Activated CD4-positive, alpha-beta T cell treated with anti-CD3 and anti-CD28 coated beads for 48 hours (primary cell): ENCODE measurements around the gene TEX261.

Source experiments
- DNase-seq: peaks from one replicate; pipeline ENCODE4 v3.0.0-alpha.2; 2020

The TEX261 gene

DNA sequence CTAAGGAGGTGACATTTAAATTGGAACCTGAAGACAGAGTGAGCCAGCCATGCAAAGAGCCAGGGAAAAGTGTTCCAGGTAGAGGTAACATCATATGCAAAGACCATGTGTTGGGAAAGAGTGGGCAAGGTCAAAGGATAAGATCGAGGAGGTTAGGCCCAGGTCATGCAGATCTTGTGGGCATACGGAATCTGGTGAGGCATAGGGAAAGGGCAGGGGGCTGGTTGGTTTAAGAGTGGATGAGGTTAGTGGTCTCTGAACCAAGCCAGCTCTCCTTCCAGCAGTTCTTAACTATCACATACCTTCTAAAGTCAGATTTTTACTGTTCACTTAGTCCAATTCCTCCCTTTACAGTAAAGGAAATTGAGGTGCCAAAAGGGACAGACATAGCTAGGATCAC lies 13.3 kb downstream of the TEX261 start:
- no peak for DNase-seq

DNA sequence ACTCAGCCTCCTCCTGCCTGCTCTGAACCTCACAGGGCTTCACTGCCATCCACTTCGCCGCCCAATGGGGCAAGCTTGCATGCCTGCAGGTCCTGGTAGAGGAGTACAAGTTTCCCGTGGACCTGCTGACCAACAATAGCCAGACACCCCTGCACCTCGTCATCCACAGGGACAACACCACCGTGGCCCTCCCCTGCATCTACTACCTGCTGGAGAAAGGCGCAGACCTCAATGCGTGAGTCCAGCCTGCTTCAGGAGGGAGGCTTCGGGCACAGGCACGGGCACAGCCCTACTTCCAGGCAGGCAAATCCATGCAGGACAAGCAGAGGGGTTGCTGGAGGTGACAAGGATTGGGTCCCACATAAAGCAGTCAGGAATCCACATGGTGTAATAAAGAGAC lies 15.0 kb downstream of the TEX261 start:
- DNase-seq = no peak

DNA sequence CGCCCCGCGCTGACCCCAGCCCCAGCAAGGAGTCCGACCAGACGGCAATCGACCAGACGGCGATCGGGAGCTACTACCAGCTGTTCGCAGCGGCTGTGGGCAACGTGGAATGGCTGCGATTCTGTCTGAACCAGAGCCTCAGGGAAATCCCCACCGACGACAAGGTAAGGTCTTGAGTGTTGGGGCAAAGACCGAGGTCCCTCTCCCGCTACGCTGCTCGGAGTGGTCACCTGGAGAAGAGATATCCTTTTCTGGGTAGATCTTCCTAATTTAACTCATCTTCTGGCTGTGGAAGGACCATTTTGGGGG lies 15.5 kb downstream of the TEX261 start:
- DNase-seq = no peak

DNA sequence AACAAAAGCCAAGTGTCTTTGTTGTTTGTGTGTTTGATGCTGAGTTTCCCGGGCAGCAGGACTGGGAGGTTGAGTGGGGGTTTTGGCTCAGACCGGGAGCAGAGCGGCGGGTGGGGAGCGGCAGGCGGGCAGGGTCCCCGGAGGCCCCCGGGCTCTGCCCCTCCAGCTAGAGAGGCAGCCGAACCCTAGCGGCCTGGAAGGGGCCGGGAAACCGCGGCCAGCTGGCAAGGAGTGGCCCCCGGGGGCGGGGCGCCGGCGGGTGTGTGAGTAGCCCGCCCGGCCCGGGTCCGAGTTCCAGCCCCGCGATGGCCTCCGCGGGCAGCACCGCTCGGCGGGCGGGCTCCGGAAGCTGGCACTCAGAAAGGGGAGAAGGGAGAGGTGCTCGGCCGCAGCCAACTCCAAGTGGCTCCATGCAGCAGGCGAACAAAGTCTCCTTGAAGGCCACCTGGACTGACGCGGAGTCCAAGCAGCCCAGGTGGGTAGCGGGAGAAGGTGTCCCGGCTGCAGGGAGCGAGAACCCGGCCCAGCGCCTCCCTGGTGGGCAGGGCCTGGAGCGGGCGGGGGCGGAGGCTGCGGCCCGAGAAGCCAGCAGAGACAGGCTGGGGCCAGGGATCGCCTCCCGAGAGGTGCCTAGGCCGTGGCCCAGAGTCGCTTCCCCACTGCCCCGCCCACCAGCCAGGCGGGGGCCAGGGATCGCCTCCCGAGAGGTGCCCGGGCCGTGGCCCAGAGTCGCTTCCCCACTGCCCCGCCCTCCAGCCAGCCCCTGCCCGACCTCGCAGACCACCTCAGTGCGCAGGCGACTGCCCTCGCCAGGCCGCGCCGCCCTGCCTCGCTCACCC lies 16.1 kb downstream of the TEX261 start, which contains the start of gene ANKRD53:
TSS of gene ANKRD53 (plus strand) at position 290 of the 839 bp plus-strand sequence. CDS start at position 306, 16 bp downstream.
- peak; percentile 19 for DNase-seq

DNA sequence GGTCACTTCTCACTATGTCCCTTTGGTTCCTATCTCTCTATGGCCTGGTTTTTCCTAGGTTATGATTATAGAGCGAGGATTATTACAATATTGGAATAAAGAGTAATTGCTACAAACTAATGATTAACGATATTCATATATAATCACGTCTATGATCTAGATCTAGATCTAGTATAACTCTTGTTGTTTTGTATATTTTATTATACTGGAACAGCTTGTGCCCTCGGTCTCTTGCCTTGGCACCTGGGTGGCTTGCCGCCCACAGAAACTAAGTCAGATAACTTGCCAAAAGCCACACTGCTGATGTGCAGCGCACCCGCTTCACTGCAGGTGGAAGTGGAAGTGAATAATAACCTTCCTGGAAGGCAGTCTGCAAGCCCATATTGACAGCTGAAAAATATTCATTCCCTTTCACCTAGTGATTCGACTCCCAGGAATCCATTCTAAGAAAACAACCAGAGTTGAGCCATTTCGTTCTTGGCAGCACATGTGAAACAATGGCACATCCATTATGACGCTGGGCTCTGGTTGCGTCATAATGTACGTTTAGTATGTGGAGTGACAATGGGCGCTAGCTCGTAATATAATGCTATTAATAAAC lies 17.0 kb downstream of the TEX261 start:
- peak; percentile 44 for DNase-seq

GRCh38 chr2:70975237-70975636 lies 19.4 kb downstream of the TEX261 start:
- DNase-seq = no peak

GRCh38 chr2:70974592-70974991 lies 20.1 kb downstream of the TEX261 start:
- DNase-seq = no peak

DNA sequence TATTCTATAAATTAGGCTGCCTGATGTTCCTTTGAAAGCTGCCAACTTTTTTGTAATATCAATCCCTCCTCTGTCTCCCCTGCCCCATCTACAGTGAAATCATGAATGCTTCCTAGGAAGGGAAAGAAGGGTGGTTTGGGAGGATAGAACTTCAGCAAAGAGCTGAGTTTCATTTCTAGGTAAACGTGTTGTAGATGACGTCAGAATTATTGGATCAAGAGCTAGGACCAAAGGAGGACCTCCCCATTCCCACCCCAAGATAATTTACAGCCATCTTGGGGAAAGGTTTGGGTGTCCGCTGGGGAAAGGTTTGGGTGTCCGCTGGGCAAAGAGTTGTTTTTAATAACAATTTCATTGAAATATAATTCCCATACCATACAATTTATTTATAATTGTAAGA lies 27.5 kb downstream of the TEX261 start:
- DNase-seq = no peak

DNA sequence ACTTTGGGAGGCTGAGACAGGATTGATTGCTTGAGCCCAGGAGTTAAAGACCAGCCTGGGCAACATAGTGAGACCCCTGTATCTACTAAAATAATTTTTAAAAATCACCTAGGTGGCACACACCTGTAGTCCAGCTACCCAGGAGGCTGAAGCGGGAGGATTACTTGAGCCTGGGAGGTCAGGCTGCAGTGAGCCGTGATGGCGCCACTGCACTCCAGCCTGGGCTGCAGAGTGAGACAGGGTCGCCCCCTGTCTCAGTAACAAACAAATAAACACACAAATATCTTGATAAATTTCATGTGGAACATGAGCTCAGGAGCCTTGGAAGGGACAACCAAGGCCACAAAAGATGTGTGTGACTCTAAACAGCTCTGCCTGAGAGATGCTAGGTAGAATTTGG lies 28.0 kb downstream of the TEX261 start:
- no peak for DNase-seq

DNA sequence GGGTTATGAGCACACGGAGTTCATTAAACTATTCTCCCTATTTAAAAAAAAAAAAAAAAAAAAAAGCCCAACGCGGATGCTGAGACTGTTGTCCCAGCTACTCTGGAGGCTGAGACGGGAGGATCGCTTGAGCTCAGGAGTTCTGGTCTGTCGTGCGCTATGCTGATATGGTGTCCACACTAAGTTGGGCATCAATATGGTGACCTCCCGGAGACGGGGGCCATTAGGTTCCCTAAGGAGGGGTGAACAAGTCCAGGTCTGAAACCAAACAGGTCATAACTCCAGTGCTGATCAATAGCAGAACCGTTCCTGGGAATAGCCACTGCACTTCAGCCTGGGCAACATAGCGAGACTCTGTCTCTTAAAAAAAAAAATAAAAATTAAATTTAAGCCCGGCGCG lies 29.2 kb downstream of the TEX261 start:
- DNase-seq = no peak

- peak; percentile 88 for DNase-seq
Observed at GRCh38 chr2:70964596-70965386, 29.9 kb downstream of the TEX261 start.

- no peak for DNase-seq
Observed at GRCh38 chr2:70964133-70964532, 30.5 kb downstream of the TEX261 start.

DNA sequence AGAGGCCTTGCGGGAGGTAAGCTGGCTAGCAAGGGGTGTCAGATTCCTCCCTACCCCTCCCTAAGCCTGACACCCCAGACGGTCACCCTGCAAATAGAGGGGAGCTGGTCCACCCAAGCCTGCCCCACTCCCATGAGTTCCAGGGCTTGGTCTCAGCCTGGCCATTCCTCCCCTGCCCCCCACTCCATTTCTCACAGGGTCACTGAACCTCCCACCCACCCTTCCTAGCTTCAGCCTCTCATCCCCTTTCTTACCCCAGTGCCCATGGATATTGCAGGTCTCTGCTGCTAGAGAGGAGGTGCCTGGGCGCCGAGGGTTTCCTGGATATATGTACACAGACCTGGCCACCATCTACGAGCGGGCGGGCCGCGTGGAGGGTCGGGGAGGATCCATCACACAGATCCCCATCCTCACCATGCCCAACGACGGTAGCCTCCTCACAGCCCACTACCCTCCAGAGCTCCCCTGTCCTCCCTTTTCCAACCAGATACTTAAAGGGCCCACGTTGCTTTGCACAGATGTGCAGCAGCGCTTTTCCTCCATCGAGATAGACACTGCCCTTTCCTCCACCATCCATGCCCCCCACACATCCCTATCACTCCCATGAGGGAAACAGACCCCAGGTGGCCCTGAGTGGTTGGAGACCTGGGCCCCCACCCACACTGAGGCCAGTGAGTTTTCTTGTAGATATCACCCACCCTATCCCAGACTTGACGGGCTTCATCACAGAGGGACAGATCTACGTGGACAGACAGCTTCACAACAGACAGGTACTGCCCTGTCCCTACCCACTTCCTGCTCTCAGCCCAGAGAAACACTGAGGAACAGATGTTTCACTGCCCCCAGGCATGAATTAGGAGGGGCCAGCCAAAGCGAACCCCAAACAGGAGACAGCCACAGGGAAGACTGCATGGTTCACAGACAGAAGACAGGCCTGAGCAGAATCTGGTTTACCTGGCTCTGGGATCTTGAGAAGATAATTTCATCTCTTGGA lies 31.5 kb downstream of the TEX261 start:
- DNase-seq = no peak

GRCh38 chr2:70962211-70962884 lies 32.3 kb downstream of the TEX261 start:
- no peak for DNase-seq

- no peak for DNase-seq
Observed at GRCh38 chr2:70961648-70961994, 33.1 kb downstream of the TEX261 start.

DNA sequence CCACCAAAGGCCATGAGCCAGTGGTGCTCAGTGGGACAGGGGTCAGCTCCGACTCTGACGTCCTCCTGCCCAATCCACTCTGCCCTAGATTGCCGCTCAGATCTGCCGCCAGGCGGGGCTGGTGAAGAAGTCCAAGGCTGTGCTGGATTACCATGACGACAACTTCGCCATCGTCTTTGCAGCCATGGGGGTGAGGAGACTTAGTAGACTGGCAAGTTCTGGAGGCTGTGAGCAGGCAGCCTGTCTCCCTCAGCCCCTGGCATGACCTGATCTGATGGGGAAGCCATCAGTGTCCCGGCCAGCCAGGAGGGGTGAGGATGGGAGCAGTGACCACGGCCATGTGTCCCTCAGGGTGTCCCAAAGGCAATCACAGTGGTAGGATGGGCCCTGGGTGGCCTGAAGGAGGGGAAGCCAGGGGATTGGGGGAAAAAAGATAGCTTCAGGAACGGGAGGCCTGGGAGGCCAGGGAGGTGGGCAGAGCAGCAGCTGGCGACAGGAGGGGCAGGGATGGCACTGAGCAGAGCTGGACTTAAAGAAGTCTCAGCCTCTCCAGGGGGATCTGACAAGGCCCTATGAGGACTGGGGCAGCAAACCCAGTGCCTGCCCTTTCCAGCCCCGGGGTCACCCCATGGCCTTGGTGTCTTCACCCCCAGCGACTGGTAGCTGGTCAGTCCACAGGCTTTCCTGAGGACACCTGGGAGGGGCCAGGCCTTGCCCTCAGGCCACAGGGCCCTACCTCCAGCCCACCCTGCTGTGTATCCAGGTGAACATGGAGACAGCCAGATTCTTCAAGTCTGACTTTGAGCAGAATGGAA lies 33.6 kb downstream of the TEX261 start:
- no peak for DNase-seq

DNA sequence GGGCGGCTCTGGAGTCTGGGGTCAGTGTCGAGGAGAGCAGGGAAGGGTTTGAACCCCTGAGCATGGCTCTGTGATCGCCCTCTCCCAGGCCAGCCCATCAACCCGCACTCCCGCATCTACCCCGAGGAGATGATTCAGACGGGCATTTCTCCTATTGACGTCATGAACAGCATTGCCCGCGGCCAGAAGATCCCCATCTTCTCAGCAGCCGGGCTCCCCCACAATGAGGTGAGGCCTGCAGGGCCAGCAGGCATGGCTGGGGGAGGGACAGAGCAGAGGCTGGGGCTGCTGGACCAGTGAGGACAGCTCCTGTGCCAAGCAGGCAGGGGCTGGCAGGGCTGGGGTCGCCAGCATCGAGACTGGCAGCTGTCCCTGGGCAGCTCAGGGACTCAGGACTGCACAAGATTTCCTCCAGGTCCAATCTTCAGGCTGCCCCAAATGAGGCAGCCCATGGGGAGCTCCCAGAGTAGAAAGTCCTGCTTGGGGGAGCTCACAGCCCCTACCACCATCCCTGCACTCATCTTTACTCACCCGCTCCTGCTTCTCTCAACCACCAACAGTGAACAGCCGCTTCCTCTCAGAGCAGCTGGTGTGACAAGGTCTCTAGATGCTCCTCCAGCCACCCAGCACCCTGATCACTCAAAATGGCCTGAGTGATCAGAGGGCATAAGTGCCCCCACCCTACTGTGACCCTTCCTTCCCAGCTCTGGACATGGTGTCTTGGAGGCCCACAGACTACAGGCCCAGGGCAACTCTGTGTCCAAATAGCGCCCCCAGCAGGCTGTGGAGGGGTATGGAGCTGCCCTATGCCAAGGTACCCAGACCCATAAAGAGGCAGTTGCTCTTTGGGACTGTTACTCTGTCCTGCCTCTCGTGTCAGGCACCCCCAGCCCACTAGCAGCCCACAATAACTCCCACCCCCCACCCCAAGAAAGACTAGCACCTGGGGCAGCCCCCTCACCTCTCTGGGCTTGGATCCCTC lies 34.5 kb downstream of the TEX261 start:
- DNase-seq = no peak

DNA sequence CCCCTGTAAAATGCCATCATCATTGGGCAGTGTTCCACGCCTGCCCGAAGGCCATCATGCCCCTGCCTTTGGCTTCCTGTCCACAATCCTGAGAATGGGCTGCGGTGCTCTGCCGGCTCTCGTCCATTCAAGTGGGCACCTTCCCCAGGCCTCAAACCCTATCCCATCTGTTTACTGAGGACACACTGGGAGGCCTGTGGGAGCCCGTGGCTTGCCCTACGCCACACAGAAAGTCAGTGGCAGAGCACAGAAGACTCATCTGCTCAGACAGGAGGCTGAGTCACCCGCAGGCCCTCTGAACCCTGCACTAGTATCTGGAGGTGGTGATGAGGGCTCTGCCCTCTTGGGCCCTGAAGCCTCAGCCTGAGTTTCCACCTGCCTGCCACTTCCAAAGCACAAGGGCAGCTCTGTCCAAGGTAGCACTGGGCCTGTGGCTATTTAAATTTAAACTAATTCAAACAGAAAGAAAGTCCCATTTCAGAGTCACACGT lies 35.4 kb downstream of the TEX261 start:
- no peak for DNase-seq

GRCh38 chr2:70958759-70959158 lies 35.9 kb downstream of the TEX261 start:
- DNase-seq = no peak

DNA sequence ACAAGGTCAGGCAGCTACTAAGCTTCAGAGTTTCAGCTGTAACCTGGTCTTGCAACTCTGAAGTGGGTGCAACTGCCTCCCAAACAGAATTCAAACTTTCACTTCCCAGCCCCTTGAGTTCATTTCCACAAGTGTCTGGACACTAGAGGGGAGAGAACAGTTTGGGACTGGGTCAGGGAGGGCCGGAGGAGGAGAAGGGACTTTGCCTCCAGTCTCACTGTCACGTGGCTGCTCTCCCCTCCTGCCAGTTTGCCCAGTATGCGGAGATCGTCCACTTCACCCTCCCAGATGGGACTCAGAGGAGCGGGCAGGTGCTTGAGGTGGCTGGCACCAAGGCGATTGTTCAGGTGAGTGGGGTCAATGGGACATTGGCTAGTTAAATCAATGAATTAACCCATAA lies 36.9 kb downstream of the TEX261 start:
- DNase-seq = no peak
